K562 (cell line): ENCODE measurements around the gene ATP1A3. TPM values are rescaled to one million over a fixed set of nuclear protein-coding genes. Genes with fewer than 3 reads are reported as not detected.
A peak's percentile ranks its signal among the peaks of the same experiment; 100 is the strongest.

Source experiments
- GATA2 ChIP-seq: sonication (generic); formaldehyde crosslinking; IDR thresholded peaks from 2 replicates; pipeline ENCODE4 v1.4.0; 2020; ENCODE audit warnings: mild to moderate bottlenecking, missing genetic modification reagents
- KDM1A ChIP-seq, 2 experiments: fragments of 450-650 bp; IDR thresholded peaks; 2 replicates each; pipeline ENCODE4 v1.6.1; 2016; ENCODE audit warnings: mild to moderate bottlenecking in 2 of 2
- MCM2 ChIP-seq: fragments of 450-650 bp; IDR thresholded peaks from 2 replicates; pipeline ENCODE4 v1.6.1; 2017; ENCODE audit warnings: low read depth, mild to moderate bottlenecking
- MED1 ChIP-seq: sonication (generic); formaldehyde crosslinking; IDR thresholded peaks from 2 replicates; pipeline ENCODE4 v1.8.1; 2023; ENCODE audit warnings: missing genetic modification reagents, borderline replicate concordance
- MLLT1 ChIP-seq, 2 experiments: fragments of 450-650 bp; IDR thresholded peaks; 2 replicates each; pipeline ENCODE4 v1.6.1; 2016
- MTA2 ChIP-seq: fragments of 450-650 bp; IDR thresholded peaks from 2 replicates; pipeline ENCODE4 v1.6.1; 2016; ENCODE audit warnings: low read depth
- MYC ChIP-seq, 2 experiments: fragments of 250-450 bp in 1 of 2; sonication (Bioruptor Pico) in 1 of 2; IDR thresholded peaks; 2 replicates each; pipeline versions ENCODE4 v1.5.1 to v1.6.1; 2012 to 2021; ENCODE audit warnings: low read depth in 2 of 2, borderline replicate concordance in 1 of 2, improper control_type of control experiment in 1 of 2, low read length in 1 of 2, mild to moderate bottlenecking in 1 of 2, moderate library complexity in 1 of 2
- NCOA6 ChIP-seq: fragments of 450-650 bp; IDR thresholded peaks from 2 replicates; pipeline ENCODE4 v1.6.1; 2017; ENCODE audit warnings: mild to moderate bottlenecking
- PHF8 ChIP-seq: fragments of 200-600 bp; sonication (generic); IDR thresholded peaks from 2 replicates; pipeline ENCODE4 v1.6.1; 2012; ENCODE audit warnings: mixed run types, mild to moderate bottlenecking, inconsistent platforms, low read length, moderate library complexity, borderline replicate concordance
- PPARD ChIP-seq: fragments of 250-450 bp; sonication (Bioruptor Pico); IDR thresholded peaks from 2 replicates; pipeline ENCODE4 v1.8.0; 2022; ENCODE audit warnings: inconsistent platforms, mild to moderate bottlenecking, moderate library complexity
- SMARCC2 ChIP-seq: fragments of 450-650 bp; IDR thresholded peaks from 2 replicates; pipeline ENCODE4 v1.6.1; 2017; ENCODE audit warnings: antibody characterized with exemption, moderate library complexity, mild to moderate bottlenecking, low read depth
- SMARCE1 ChIP-seq: fragments of 450-650 bp; IDR thresholded peaks from 2 replicates; pipeline ENCODE4 v1.7.1; 2016; ENCODE audit warnings: mild to moderate bottlenecking
- SRSF9 ChIP-seq: fragments of 200-400 bp; formaldehyde crosslinking; IDR thresholded peaks from 2 replicates; pipeline ENCODE4 v1.6.1; 2017; ENCODE audit warnings: low read depth, low read length, borderline replicate concordance
- TAL1 ChIP-seq: fragments of 450-650 bp; IDR thresholded peaks from 2 replicates; pipeline ENCODE4 v1.6.1; 2016; ENCODE audit warnings: mild to moderate bottlenecking
- ZNF239 ChIP-seq: fragments of 250-450 bp; sonication (Bioruptor Pico); IDR thresholded peaks from 2 replicates; pipeline ENCODE4 v1.4.0; 2020; ENCODE audit warnings: mild to moderate bottlenecking
- ZNF274 ChIP-seq: IDR thresholded peaks from 2 replicates; pipeline ENCODE4 v1.6.1; 2011; ENCODE audit warnings: low read depth, mild to moderate bottlenecking, low read length, moderate library complexity, borderline replicate concordance
- ZNF507 ChIP-seq: conservative IDR thresholded peaks from 2 replicates; pipeline ENCODE4 v1.6.1; 2017; ENCODE audit warnings: missing genetic modification characterization, missing compliant biosample characterization
- ZNF518B ChIP-seq: fragments of 250-450 bp; sonication (Bioruptor Pico); IDR thresholded peaks from 2 replicates; pipeline ENCODE4 v1.5.0; 2021; ENCODE audit warnings: mild to moderate bottlenecking, moderate library complexity
- ZNF586 ChIP-seq: fragments of 450-650 bp; formaldehyde crosslinking; conservative IDR thresholded peaks from 2 replicates; pipeline ENCODE4 v1.4.0; 2020; ENCODE audit warnings: mild to moderate bottlenecking, moderate library complexity
- ZZZ3 ChIP-seq: fragments of 450-650 bp; IDR thresholded peaks from 2 replicates; pipeline ENCODE4 v1.6.1; 2016; ENCODE audit warnings: antibody characterized with exemption, mild to moderate bottlenecking, moderate library complexity
- polyA plus RNA-seq, 8 experiments: library from polyadenylated mRNA; depleted of rRNA in 4 of 8; stranded (reverse) in 5 of 8; unstranded in 3 of 8; fragments of >200 nt; fragmentation: Nextera tagmentation in 2 of 8; fragmentation: Illumina TruSeq in 1 of 8; extraction: Ambion mirVana in 2 of 8; extraction: Trizol in 1 of 8; gene quantifications; 2 replicates each; pipeline versions ENCODE4 v1.2.1 to v1.2.3, GENCODE V29; 2011 to 2014; ENCODE audit warnings: inconsistent platforms in 1 of 8, missing spikeins in 1 of 8
- total RNA-seq, 7 experiments: library from RNA; depleted of rRNA in 6 of 7; stranded (reverse); fragments of >200 nt in 6 of 7; fragmentation: Illumina TruSeq in 2 of 7; extraction: Trizol in 2 of 7; gene quantifications; 2 replicates each; pipeline versions ENCODE4 v1.2.1 to v1.2.3, GENCODE V29; 2011 to 2021; ENCODE audit warnings: low replicate concordance in 1 of 7
- TF ChIP-seq, protein P1 (sequence below), 2 experiments: fragments of 450-650 bp in 1 of 2; sonication (generic) in 1 of 2; formaldehyde crosslinking; conservative IDR thresholded peaks; 2 replicates each; pipeline versions ENCODE4 v1.4.0 to v1.8.1; 2020 to 2022; ENCODE audit warnings: mild to moderate bottlenecking in 1 of 2, missing genetic modification reagents in 1 of 2
- TF ChIP-seq, protein P2 (sequence below): fragments of 450-650 bp; formaldehyde crosslinking; conservative IDR thresholded peaks from 2 replicates; pipeline ENCODE4 v1.4.0; 2022; ENCODE audit warnings: mild to moderate bottlenecking, missing genetic modification characterization

The ATP1A3 gene
- total and polyA plus RNA-seq, 9 of the 15 experiments (the other 6 are each of a cell fraction or from before 2014, with no cell fraction given): 0.03 to 1.0 (median 0.17) TPM; not detected in 3

GRCh38 chr19:42010245-42011126, 16.5 kb upstream of the ATP1A3 start (continued):
- TF ChIP-seq MTA2 (peak; percentile 33; the same call in 1 of the 2 replicates), KDM1A (IDR thresholded peaks at IDR 0.05) (no peak), MLLT1 (IDR thresholded peaks at IDR 0.05) (no peak), MED1 (CRISPR knock-in tag) (no peak), ZNF274 (no peak), MCM2 (no peak), MYC (IDR thresholded peaks at IDR 0.05; ENCODE audit: low read depth, low read length) (peak; percentile 78), MYC (CRISPR knock-in tag; IDR thresholded peaks at IDR 0.05; ENCODE audit: borderline replicate concordance, low read depth) (no peak), PPARD (no peak), ZNF507 (no peak), SMARCC2 (no peak), GATA2 (CRISPR knock-in tag) (no peak), SRSF9 (no peak), ZNF239 (CRISPR knock-in tag) (peak; percentile 78), TAL1 (no peak), PHF8 (no peak), ZNF586 (CRISPR knock-in tag) (peak; percentile 62; the same call in 1 of the 2 replicates), SMARCE1 (no peak; the same call in 1 of the 2 replicates), NCOA6 (no peak), ZZZ3 (no peak), ZNF518B (CRISPR knock-in tag) (no peak)
- TF ChIP-seq, protein P1, sequence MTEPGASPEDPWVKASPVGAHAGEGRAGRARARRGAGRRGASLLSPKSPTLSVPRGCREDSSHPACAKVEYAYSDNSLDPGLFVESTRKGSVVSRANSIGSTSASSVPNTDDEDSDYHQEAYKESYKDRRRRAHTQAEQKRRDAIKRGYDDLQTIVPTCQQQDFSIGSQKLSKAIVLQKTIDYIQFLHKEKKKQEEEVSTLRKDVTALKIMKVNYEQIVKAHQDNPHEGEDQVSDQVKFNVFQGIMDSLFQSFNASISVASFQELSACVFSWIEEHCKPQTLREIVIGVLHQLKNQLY (CRISPR knock-in tag; conservative IDR thresholded peaks at IDR 0.05): no peak
- TF ChIP-seq, protein P2, sequence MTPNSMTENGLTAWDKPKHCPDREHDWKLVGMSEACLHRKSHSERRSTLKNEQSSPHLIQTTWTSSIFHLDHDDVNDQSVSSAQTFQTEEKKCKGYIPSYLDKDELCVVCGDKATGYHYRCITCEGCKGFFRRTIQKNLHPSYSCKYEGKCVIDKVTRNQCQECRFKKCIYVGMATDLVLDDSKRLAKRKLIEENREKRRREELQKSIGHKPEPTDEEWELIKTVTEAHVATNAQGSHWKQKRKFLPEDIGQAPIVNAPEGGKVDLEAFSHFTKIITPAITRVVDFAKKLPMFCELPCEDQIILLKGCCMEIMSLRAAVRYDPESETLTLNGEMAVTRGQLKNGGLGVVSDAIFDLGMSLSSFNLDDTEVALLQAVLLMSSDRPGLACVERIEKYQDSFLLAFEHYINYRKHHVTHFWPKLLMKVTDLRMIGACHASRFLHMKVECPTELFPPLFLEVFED (CRISPR knock-in tag): no peak; the same call in 1 of the 2 replicates
